Upper lobe of right lung (tissue), 1 donor: ENCODE measurements around the gene BRSK2. TPM values are rescaled to one million over a fixed set of nuclear protein-coding genes. Genes with fewer than 3 reads are reported as not detected.
"Not testable (repeated sequence)": the region's sequence is repeated elsewhere in the genome, so short reads cannot be mapped to it uniquely, and the experiment has no call there.

Experiments used
- ATAC-seq: fragments of 200-7000 bp; cut with Tn5 transposase; one replicate; pipeline ENCODE4 v1.9.1; 2020; ENCODE audit warnings: mild to moderate bottlenecking, moderate library complexity
- DNase-seq: peaks from one replicate; pipeline ENCODE4 v3.0.0-alpha.2; 2020
- H3K27ac ChIP-seq: fragments of 200-600 bp; one replicate; pipeline ENCODE4 v1.8.0; 2022
- H3K27me3 ChIP-seq: fragments of 200-600 bp; one replicate; pipeline ENCODE4 v1.8.0; 2022; ENCODE audit warnings: mild to moderate bottlenecking
- H3K36me3 ChIP-seq: fragments of 200-600 bp; one replicate; pipeline ENCODE4 v1.8.0; 2022
- H3K4me1 ChIP-seq: fragments of 200-600 bp; one replicate; pipeline ENCODE4 v1.8.0; 2022
- H3K4me3 ChIP-seq: fragments of 200-600 bp; one replicate; pipeline ENCODE4 v1.8.0; 2022; ENCODE audit warnings: mild to moderate bottlenecking
- H3K9me3 ChIP-seq: fragments of 200-600 bp; one replicate; pipeline ENCODE4 v1.8.0; 2022
- intact Hi-C: fragments of 100-400 bp; cut with DNase I; formaldehyde crosslinking; loops from one replicate; pipeline ENCODE4 v1.11.0; 2022
- long read RNA-seq: library from polyadenylated mRNA; unstranded; transcript quantifications from one replicate; pipeline ENCODE4 v2.0.0, GENCODE V29; 2021
- total RNA-seq: library from RNA; stranded (reverse); fragmentation: NEBNext Ultra II Directional; extraction: Animal tissue kit (Norgen Biotek cat#: 25700); gene quantifications from one replicate; pipeline ENCODE4 v1.2.1, GENCODE V29; 2021
- TF ChIP-seq, protein P1 (sequence below): fragments of 200-600 bp; IDR thresholded peaks from one replicate; pipeline ENCODE4 v1.8.0; 2022; ENCODE audit warnings: antibody characterized with exemption
- donor health status: DM: no; HTN: yes; CAD: no; lungs with severe emphysema.

BRSK2 gene
- 0.26 TPM for total RNA-seq
- long read RNA-seq, result 0 reads

GRCh38 chr11:1389932-1390568 is at the start of gene BRSK2:
Gene BRSK2 (plus strand): TSS chr11:1389934. CDS start chr11:1390285, 351 bp downstream.
- H3K4me1 ChIP-seq, result peaks cover 9% of the 10 kb centered on the region
- DNase-seq (no peak), ATAC-seq (no peak)
- TF ChIP-seq, protein P1, sequence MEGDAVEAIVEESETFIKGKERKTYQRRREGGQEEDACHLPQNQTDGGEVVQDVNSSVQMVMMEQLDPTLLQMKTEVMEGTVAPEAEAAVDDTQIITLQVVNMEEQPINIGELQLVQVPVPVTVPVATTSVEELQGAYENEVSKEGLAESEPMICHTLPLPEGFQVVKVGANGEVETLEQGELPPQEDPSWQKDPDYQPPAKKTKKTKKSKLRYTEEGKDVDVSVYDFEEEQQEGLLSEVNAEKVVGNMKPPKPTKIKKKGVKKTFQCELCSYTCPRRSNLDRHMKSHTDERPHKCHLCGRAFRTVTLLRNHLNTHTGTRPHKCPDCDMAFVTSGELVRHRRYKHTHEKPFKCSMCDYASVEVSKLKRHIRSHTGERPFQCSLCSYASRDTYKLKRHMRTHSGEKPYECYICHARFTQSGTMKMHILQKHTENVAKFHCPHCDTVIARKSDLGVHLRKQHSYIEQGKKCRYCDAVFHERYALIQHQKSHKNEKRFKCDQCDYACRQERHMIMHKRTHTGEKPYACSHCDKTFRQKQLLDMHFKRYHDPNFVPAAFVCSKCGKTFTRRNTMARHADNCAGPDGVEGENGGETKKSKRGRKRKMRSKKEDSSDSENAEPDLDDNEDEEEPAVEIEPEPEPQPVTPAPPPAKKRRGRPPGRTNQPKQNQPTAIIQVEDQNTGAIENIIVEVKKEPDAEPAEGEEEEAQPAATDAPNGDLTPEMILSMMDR, result no peak
- no peaks in the 10 kb centered on the region for H3K9me3 ChIP-seq
- H3K27ac ChIP-seq, result peak within 1 kb of the TSS; percentile 36
- peak within 1 kb of the TSS; percentile 53 for H3K4me3 ChIP-seq
- intact Hi-C loops, result no loop called here
- H3K36me3 ChIP-seq, result no peaks in the 10 kb centered on the region
- H3K27me3 ChIP-seq, result peaks cover 33% of the 10 kb centered on the region

DNA sequence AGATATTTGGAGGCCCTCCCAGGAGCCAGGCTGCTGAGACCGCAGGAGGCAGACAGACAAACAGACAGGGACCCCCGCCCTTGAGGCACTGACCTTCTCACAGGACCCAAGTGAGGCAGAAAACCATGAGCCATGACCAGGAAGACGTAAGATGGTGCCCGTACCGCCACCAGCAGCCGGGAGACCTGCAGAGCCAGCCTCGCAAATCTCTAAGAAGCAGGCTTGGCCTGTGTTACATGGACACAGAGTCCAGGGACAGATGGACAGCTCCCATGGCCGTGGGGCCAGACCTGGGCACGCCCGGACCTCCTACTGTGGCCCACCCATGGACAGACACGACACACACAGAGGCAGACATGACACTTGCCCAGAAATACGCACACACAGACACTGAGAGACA is 49.6 kb upstream of the BRSK2 start:
- Histone ChIP-seq H3K27ac (no peak overlapping the region), H3K4me3 (no peak overlapping the region), H3K4me1 (peaks cover 11% of the 10 kb centered on the region), H3K27me3 (no peaks in the 10 kb centered on the region), H3K36me3 (no peaks in the 10 kb centered on the region), H3K9me3 (no peaks in the 10 kb centered on the region)
- no peak for DNase-seq
- no peak for ATAC-seq
- TF ChIP-seq, protein P1, result no peak
- intact Hi-C loops, result no loop called here

DNA sequence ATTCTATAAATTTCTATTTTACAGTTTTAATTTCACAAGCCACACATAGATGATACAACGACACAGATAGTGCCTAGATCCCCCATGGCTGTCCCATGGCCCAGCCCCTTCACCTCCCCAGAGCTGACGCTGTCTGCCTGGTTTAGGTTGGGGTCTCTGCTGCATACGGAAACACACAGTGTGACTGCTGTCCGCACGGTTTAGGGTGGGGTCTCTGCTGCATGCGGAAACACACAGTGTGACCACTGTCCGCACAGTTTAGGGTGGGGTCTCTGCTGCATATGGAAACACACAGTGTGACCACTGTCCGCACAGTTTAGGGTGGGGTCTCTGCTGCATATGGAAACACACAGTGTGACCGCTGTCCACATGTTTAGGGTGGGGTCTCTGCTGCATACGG is 48.5 kb upstream of the BRSK2 start:
- H3K4me1 ChIP-seq, intact Hi-C loops, H3K27me3 ChIP-seq, H3K4me3 ChIP-seq, H3K27ac ChIP-seq, H3K9me3 ChIP-seq, ATAC-seq, DNase-seq, H3K36me3 ChIP-seq: not testable (repeated sequence)

DNA sequence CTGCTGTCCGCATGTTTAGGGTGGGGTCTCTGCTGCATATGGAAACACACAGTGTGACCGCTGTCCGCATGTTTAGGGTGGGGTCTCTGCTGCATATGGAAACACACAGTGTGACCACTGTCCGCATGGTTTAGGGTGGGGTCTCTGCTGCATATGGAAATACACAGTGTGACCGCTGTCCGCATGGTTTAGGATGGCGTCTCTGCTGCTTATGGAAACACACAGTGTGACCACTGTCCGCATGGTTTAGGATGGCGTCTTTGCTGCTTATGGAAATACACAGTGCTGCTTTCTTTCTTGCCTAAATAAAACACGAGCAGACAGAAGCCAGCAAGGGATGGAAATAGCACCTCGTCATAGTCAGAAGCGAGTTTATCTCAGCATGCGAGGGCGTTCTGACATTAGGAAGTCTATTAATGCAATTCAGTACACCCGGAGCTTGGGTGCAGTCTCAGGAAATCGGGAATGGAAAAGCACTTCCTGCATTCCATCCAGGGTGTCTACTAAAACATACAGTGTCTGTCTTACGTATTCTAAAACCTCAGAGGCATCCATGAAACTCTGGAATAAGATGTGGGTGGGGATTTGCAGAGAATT is 47.7 kb upstream of the BRSK2 start:
- H3K36me3 ChIP-seq, result no peaks in the 10 kb centered on the region
- no peak for ATAC-seq
- H3K27me3 ChIP-seq, result no peaks in the 10 kb centered on the region
- H3K27ac ChIP-seq, result no peak overlapping the region
- no peaks in the 10 kb centered on the region for H3K9me3 ChIP-seq
- H3K4me3 ChIP-seq, result no peak overlapping the region
- no peaks in the 10 kb centered on the region for H3K4me1 ChIP-seq
- TF ChIP-seq, protein P1, result no peak
- DNase-seq, result peak; percentile 15
- intact Hi-C loops, result no loop called here

DNA sequence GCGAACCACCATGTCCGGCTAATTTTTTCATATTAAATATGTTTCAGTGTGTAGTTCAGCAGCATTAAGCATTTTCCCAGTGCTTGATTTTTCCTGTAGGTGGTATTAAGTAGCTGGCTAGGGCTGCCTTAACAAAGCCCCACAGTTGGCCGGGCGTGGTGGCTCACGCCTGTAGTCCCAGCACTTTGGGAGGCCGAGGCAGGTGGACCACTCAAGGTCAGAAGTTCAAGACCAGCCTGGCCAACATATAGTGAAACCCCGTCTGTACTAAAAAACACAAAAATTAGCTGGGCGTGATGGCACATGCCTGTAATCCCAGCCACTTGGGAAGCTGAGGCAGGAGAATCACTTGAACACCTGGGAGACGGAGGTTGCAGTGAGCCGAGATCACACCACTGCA is 46.8 kb upstream of the BRSK2 start:
- no peak overlapping the region for H3K27ac ChIP-seq
- no peak for ATAC-seq
- H3K9me3 ChIP-seq, result no peaks in the 10 kb centered on the region
- no peak overlapping the region for H3K4me3 ChIP-seq
- TF ChIP-seq, protein P1, result no peak
- H3K36me3 ChIP-seq, result no peaks in the 10 kb centered on the region
- intact Hi-C loops, result no loop called here
- peak; percentile 32 for DNase-seq
- H3K4me1 ChIP-seq, result no peaks in the 10 kb centered on the region
- H3K27me3 ChIP-seq, result no peaks in the 10 kb centered on the region

DNA sequence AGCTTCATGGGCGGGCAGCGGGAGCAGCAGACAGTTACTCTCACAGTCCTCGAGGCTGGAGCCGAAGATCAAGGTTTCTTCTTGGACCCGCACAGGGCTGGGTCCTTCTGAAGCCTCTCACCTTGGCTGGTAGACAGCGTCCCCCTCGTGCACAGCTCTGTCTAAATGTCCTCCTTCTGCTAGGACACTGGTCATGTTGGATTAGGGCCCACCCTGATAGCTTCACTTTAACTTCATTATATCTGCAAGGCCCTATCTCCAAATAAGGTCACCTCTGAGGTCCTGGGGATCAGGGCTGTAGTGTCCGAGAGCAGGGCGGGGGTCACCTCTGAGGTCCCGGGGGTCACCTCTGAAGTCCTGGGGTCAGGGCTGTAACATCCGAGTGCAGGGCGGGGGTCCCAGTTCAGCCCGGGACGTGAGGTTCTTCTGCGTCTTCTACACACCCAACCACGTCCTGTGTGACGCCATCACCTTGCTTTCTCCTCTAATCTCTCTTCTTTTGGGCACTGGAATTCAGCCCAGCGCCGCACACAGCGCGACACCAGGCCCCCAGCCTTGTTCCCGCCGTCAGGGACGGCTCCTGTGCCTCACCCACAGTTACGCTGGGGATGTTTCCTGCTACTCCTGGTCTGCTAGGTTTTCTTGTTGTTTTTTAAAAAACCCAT is 46.2 kb upstream of the BRSK2 start:
- H3K27me3 ChIP-seq, result no peaks in the 10 kb centered on the region
- no peaks in the 10 kb centered on the region for H3K36me3 ChIP-seq
- H3K27ac ChIP-seq, result no peak overlapping the region
- H3K4me3 ChIP-seq, result no peak overlapping the region
- H3K4me1 ChIP-seq, result no peaks in the 10 kb centered on the region
- TF ChIP-seq, protein P1, result no peak
- DNase-seq, result no peak
- H3K9me3 ChIP-seq, result no peaks in the 10 kb centered on the region
- ATAC-seq, result no peak
- intact Hi-C loops, result no loop called here
